ENCODE data around the gene SFTA2.

The SFTA2 gene

GRCh38 chr6:30889921-30890645, 41.9 kb downstream of the SFTA2 start:
- DNase-seq: peak; percentile 25 to 72 (median 62)

DNA sequence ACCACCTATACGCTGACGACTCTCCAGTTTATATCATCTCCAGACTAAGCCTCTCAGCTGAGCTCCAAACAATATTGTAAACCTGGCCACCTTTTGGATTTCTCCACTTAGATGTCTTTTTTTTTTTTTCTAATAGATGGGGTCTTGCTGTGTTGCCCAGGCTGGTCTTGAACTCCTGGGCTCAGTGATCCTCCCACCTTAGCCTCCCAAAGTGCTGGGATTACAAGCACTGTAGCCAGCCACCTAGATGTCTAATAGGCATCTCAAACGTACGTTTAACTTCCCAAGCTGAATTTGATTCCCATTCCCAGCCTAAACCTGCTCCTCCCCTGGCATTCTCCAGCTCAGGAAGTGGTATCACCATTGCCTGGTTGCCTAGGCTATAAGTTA, 42.5 kb downstream of the SFTA2 start:
- no peak for DNase-seq

DNA sequence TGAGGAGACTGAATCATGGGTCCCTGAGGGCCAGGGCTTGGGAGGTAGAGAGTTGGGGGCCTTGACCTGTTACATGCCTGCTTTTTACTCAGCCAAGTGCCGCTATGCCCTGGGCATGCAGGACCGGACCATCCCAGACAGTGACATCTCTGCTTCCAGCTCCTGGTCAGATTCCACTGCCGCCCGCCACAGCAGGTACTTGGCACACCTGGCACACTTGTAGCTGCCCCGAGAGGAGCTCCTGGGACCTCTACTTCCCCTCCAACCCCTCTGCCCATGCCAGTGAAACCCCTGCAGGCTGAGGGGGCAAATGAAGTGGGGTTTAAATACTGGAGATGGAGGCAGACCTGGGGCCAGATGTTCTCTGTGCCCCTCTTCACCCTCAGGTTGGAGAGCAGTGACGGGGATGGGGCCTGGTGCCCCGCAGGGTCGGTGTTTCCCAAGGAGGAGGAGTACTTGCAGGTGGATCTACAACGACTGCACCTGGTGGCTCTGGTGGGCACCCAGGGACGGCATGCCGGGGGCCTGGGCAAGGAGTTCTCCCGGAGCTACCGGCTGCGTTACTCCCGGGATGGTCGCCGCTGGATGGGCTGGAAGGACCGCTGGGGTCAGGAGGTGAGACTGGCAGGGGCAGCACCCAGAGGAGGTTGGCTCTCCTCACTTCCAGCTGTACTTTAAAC, 43.0 kb downstream of the SFTA2 start:
- no peak for DNase-seq

- no peak for DNase-seq
Measured at GRCh38 chr6:30887901-30888815, 43.8 kb downstream of the SFTA2 start.

DNA sequence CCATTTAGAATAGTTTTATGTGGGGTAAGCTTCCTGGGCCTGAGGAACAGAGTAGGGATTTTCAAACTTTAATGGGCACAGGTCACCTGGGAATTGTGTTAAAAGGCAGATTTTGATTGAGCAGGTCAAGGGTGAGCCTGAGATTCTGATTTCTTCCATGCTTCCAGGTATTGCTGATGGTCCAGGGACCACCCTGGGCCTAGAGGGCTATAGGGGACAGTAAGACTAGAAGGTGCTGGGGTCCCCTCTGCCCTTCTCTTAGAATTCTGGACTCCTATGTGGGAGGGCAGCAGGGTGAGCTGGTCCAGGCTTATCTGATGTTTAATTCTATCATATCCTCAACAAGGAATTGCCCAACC, 45.1 kb downstream of the SFTA2 start:
- no peak for DNase-seq

DNA sequence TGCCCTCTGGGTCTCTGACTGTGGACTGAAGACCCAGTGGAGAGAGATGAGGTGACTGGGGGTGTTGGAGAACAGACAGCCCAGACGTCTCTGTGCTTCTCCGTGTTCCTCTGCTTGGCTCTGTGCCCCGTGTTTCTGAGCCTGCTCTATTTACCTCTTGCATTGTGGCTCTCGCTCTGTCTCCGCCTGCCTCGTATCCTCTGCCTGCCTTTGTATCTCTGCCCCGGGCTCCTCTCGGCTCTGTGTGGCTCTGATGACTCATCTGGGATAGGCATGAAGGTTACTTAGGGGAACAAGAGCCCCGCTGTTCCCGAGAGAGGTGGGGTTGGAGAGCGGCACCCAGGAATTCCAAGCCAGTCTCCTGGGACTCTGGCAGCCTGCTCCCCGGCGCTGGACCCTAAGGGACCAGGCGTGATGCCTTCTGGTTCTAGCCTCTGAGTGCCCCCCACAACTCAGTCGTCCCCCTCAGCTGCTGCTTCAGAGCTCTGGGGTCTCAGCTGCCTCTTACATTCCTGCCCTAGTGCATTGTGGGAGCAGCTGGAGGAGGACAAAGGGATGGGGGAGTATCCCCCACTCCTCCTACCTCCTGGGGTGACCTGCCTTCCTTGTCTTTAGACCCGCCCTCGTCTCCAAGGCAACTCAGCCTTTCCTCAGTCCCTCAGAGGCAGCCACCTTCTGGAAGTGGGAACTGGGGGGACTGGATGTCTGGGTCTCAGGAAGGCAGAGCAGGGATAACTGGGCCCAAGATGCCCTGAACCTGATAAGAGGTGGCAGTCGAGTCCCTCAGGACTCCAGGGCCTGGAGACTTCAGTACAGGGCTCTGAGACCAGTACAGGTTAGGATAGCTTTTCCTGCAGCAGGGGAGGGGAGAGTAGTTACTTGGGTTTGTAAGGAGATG, 45.7 kb downstream of the SFTA2 start:
- peak; percentile 60 to 90 (median 67) for DNase-seq

DNA sequence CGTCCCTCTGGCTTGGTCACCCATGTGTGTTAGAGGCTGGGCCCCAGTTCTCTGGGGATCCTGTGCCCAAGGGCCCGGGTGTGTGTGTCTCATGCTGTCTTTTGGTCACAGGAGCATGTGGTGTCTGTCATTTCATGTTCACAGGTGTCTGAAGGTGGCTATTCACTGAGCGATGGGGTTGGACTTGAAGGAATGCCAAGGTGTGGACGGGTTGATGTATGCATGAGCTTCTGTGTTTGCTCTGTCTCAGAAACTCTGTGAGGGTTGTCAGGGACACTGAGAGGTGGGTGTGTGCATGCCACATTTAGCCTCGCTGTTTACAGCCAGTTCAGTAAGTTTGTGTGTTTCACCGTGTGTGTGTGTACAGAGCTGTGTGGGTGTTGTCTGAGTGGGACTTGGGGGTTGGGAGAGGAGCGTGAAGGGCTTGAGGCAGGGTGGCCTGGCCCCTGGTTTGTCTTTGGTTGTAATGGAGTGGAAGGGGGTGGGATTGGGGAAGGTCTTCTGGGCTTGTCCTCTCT, 46.4 kb downstream of the SFTA2 start:
- peak in 2 of 3 experiments; percentile 27 to 51 for DNase-seq

DNA sequence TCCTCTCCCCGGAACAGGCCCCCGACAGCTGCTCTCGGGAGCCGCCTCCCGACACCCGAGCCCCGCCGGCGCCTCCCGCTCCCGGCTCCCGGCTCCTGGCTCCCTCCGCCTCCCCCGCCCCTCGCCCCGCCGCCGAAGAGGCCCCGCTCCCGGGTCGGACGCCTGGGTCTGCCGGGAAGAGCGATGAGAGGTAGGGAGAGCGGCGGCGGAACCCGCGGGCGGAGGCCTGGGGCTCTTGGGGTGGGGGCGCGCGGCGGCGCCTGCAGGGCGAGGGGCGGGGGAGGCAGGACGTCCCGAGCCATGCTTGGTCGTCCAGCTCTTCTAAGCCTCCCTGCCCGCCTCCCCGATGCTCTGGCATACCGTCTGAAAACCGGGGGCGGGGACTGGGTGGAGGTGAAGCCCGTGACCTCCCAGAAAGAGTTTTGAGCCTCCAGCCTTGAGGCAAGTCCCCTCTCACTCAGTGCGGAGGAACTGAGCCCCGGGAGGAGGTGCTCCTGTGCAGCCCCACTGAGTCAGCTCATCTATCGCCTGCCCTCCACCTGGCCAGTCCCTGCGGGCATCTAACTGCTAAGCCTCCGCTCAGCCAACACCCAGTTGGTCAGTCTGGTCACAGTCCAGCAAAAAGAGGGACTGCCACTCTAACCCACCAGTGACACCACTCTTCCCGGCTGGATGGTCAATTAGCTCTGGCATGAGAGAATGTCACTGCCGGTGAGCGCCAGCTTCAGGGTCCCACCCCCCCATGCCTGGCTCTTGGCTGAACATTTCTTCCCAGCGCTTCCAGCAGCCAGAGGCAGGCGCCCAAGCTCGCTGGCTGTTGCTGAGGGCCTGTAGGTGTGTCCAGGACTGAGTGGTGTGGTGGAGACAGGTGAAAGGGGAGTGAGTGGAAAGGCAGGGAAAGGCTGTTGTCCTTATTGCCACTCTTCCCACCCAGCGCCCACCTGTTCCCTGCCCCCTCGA, 47.2 kb downstream of the SFTA2 start:
- peak in 2 of 3 experiments; percentile 36 to 65 for DNase-seq

- DNase-seq: peak; percentile 52 to 80 (median 71)
Measured at GRCh38 chr6:30883685-30884520, 48.1 kb downstream of the SFTA2 start, which contains the start of gene DDR1. DDR1 (plus strand) TSS chr6:30884519; CDS start chr6:30888730, 4,211 bp downstream.

DNA sequence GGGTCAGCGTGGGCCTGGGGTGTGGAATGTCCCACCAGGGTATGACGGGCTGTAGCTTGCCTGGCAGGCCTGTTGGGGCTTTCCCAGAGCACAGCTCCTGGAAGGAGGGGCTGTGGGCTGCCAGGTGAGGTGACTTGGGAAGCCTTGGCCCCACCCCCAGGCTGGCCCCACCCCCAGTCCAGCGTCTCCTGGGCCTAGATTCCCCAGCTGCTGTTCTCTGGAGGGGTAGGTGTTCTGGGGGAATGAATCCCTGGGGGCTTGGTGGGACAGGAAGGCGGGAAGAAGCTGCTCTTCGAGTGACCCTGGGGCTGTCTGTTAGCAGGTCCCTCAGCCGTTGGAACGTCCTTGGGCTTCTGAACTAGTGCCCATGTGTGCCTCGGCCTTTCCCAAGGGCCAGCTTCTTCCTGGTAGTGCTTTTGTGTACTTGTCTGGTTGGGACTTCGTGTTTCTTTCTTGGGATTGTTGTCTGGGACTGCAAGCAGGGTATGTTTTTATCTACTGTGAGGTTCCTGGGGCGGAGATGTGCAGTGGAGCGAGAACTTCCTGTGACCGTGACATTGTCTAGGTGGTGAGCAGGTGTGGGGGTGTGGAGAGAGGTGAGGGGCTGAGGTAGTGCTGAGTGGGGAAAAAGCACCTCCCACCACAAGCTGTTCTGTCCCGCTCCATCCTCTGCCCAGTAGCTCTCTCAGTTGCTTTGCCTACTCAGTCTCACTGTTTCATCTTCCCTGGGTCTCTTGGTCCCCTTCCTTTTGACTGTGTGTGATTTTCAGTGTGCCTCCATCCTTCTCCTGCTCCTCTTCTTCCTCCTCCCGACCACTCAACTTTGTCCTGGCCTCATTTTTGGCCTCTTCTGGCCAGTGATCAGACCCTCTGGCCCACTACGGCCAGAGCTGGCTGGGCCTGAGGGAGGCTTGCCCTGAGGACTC, 48.9 kb downstream of the SFTA2 start:
- DNase-seq: peak; percentile 56 to 65 (median 64)

- DNase-seq: no peak
Measured at GRCh38 chr6:30882204-30882758, 49.7 kb downstream of the SFTA2 start.

- peak in 2 of 3 experiments; percentile 47 to 53 for DNase-seq
Measured at GRCh38 chr6:30881392-30882203, 50.4 kb downstream of the SFTA2 start.
